ENCODE measurements around the gene PPDPF. TPM values are rescaled to one million over a fixed set of nuclear protein-coding genes. Genes with fewer than 3 reads are reported as not detected.
"Not testable (repeated sequence)": the region's sequence is repeated elsewhere in the genome, so short reads cannot be mapped to it uniquely, and the experiment has no call there.

The PPDPF gene
- total and polyA plus RNA-seq, 3 donors from 2014 or later, result 207 to 529 (median 431) TPM

DNA sequence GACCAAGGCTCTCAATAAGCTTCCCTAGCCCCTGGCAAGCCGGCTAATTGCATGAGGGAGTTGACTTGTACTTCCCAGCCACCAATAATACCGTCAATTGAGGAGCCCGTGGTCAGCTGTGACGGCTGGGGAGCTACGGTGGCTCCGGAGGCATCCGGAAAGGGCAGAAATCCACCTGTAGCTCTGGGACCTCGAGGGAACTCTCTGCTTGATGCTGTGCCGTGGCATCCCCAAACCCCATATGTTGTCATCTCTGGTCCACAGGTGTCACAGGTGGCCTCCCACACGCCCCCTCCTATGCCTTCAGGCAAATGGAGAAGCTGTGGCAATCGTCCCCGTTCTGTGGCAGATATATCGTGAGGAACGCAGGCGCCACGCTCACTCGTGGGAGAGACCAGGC lies 42.6 kb upstream of the PPDPF start:
- WGBS, 2 donors, result 50 to 64% methylated on average over 14 to 17 of the region's 17 CpGs
- Histone ChIP-seq H3K4me3 (no peak overlapping the region), H3K9me3 (no peaks in the 10 kb centered on the region), H3K27ac (no peak overlapping the region), H3K36me3 (ENCODE audit: low read depth, missing control alignments) (no peaks in the 10 kb centered on the region), H3K27me3 (no peaks in the 10 kb centered on the region), H3K4me1 (no peaks in the 10 kb centered on the region)
- no peak for TF ChIP-seq POLR2A (IDR thresholded peaks at IDR 0.05)
- TF ChIP-seq, protein P1, sequence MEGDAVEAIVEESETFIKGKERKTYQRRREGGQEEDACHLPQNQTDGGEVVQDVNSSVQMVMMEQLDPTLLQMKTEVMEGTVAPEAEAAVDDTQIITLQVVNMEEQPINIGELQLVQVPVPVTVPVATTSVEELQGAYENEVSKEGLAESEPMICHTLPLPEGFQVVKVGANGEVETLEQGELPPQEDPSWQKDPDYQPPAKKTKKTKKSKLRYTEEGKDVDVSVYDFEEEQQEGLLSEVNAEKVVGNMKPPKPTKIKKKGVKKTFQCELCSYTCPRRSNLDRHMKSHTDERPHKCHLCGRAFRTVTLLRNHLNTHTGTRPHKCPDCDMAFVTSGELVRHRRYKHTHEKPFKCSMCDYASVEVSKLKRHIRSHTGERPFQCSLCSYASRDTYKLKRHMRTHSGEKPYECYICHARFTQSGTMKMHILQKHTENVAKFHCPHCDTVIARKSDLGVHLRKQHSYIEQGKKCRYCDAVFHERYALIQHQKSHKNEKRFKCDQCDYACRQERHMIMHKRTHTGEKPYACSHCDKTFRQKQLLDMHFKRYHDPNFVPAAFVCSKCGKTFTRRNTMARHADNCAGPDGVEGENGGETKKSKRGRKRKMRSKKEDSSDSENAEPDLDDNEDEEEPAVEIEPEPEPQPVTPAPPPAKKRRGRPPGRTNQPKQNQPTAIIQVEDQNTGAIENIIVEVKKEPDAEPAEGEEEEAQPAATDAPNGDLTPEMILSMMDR (IDR thresholded peaks at IDR 0.05), result no peak
- DNase-seq, result no peak
- intact Hi-C loops (cut with DNase I; ENCODE audit: low total_unique reads), result no loop called here

DNA sequence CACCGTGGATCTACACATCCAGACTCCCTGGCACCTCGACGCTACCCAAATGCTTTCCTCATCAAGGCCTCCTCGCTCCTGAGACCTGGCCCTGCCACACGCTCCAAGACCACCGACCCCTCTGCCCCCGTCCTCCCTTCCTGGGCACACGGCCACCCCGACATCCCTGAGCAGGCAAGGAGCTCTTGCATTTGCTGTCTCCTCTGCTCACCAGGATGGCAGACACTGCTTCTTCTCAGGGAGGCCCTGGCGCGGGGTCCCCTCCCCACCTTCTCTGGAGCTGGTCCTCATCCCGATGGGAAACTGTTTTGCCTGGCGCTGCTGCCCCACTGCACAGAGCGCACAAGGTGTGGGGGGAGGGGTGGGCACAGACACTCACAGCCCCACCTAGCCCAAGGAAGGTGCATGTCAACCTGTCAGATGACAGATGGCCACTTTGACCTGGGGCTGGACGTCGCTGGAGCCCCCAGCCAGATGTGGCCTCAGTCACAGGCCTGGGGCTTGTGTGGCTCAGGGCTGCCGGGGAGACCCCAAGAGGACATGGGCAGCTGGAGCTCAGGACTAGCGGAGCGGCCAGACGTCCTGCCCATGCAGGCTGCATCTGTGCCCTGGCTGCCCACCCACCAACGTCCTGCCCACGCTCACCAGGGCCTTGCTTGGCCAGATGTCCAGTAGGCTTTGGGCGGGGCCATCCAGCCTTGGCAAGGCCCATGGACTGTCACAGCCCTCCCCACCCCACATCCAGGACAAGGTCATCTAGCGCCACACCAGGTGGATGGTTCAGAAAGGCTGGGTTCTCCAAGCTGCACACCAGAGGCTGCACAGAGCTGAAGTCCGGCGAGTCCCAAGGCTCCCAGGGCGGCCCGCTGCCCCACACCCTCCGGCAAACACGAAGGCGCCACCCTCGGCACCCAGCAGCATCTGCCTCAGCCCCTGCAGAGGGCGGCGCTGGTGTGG lies 41.9 kb upstream of the PPDPF start:
- no peaks in the 10 kb centered on the region for H3K27me3 ChIP-seq
- WGBS, 2 donors, result 84 to 85% methylated on average over 13 to 34 of the region's 34 CpGs
- H3K4me1 ChIP-seq, result no peaks in the 10 kb centered on the region
- no peaks in the 10 kb centered on the region for H3K9me3 ChIP-seq
- TF ChIP-seq, protein P1 (IDR thresholded peaks at IDR 0.05), result no peak
- TF ChIP-seq POLR2A (IDR thresholded peaks at IDR 0.05), result no peak
- H3K36me3 ChIP-seq (ENCODE audit: low read depth, missing control alignments), result no peaks in the 10 kb centered on the region
- H3K27ac ChIP-seq, result no peak overlapping the region
- no peak overlapping the region for H3K4me3 ChIP-seq
- no peak for DNase-seq
- intact Hi-C loops (cut with DNase I; ENCODE audit: low total_unique reads), result no loop called here

DNA sequence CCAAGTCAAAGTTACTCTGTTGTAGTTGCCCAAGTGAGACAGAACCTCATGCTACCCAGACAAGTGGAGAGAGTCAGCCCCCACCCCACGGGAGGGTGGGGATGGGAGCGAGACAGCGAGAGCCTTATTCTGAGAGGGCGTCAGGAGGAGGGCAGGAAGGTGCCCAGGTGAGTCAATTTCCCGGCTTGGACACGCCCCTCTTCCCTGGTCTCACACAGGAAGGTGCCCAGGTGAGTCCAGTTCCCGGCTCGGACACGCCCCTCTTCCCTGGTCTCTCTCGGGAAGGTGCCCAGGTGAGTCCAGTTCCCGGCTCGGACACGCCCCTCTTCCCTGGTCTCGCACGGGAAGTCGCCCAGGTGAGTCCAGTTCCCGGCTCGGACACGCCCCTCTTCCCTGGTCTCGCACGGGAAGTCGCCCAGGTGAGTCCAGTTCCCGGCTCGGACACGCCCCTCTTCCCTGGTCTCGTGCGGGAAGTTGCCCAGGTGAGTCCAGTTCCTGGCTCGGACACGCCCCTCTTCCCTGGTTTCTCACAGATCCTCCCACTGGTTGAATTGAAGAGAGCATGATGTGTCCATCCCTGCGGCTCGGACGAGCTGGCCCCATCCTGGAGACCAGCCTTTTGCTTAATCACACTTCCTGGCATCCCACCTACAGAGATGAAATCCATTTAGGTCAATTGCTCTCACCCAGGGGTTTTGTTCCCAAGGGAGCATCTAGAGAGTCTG lies 40.7 kb upstream of the PPDPF start:
- DNase-seq; H3K27me3 ChIP-seq; H3K27ac ChIP-seq; intact Hi-C loops (cut with DNase I; ENCODE audit: low total_unique reads); H3K4me1 ChIP-seq; H3K36me3 ChIP-seq (ENCODE audit: low read depth, missing control alignments); H3K4me3 ChIP-seq; H3K9me3 ChIP-seq: not testable (repeated sequence)
- 65 to 72% methylated on average over 9 to 32 of the region's 32 CpGs for WGBS, 2 donors

DNA sequence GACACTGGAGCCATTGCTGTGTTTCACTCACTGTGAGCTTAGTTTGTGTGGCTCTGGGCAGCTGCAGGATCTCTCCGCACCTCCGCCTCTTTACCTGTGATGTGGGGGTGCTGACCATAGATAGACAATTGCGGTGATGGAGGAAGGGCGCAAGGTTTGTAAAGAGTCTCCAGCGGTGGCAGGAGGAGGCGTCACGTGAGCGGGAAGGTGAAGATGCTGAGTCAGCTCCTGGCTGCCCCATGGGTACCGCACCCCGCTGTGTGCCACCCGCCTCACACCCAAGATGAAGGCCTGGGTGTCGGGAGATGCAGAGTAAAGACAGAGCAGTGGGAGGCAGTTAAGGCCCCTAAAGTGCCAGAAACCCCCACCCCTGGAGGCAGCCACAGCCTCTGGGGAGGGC lies 39.1 kb upstream of the PPDPF start:
- no peak overlapping the region for H3K4me3 ChIP-seq
- intact Hi-C loops (cut with DNase I; ENCODE audit: low total_unique reads), result no loop called here
- no peaks in the 10 kb centered on the region for H3K9me3 ChIP-seq
- TF ChIP-seq POLR2A (IDR thresholded peaks at IDR 0.05), result no peak
- TF ChIP-seq, protein P1 (IDR thresholded peaks at IDR 0.05), result no peak
- H3K27ac ChIP-seq, result no peak overlapping the region
- no peaks in the 10 kb centered on the region for H3K36me3 ChIP-seq (ENCODE audit: low read depth, missing control alignments)
- WGBS, 2 donors, result 74 to 75% methylated on average over 12 of the region's 12 CpGs
- no peaks in the 10 kb centered on the region for H3K4me1 ChIP-seq
- H3K27me3 ChIP-seq, result no peaks in the 10 kb centered on the region
- DNase-seq, result no peak

DNA sequence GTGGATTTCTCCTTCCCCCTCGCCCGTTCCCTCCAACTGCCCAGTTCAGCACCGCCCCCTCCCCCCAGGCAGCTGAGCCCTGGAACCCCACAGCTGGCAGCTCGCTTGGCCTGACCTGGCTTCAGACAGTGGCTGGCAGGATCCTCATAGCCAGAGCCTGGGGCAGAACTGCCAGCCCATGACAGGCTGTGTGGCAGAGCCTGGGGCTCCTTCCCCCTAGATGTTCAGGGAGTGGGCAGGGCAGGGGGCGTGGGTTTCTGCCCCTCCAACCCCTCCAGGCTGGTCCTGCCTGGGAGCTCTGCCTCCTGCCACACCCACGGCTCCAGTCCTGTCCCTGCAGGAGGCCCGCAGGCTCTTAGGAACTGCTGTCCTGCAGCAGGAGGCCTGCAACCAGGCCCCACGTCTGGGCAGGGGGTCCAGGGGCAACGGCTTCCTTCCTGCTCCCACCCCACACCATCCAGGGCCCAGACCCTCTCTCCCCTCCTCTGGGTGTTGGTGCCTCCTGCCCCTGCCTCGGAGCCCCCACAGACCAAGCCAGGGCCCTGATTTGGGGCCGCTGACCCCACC lies 38.5 kb upstream of the PPDPF start:
- Histone ChIP-seq H3K9me3 (no peaks in the 10 kb centered on the region), H3K4me1 (no peaks in the 10 kb centered on the region), H3K27me3 (no peaks in the 10 kb centered on the region), H3K36me3 (ENCODE audit: low read depth, missing control alignments) (no peaks in the 10 kb centered on the region), H3K27ac (no peak overlapping the region), H3K4me3 (no peak overlapping the region)
- intact Hi-C loops (cut with DNase I; ENCODE audit: low total_unique reads), result no loop called here
- TF ChIP-seq POLR2A (IDR thresholded peaks at IDR 0.05), result no peak
- TF ChIP-seq, protein P1 (IDR thresholded peaks at IDR 0.05), result no peak
- 51 to 71% methylated on average over 6 to 11 of the region's 11 CpGs for WGBS, 2 donors
- DNase-seq, result no peak

Data from testis (tissue), 3 donors.